Measurements from ENCODE around the gene ALDOC. TPM values are rescaled to one million over a fixed set of nuclear protein-coding genes. Genes with fewer than 3 reads are reported as not detected.

ALDOC gene
- total and polyA plus RNA-seq, 10 of the 15 experiments (the other 5 are each of a cell fraction or from before 2014, with no cell fraction given) = 16.0 to 268 (median 78.2) TPM

DNA sequence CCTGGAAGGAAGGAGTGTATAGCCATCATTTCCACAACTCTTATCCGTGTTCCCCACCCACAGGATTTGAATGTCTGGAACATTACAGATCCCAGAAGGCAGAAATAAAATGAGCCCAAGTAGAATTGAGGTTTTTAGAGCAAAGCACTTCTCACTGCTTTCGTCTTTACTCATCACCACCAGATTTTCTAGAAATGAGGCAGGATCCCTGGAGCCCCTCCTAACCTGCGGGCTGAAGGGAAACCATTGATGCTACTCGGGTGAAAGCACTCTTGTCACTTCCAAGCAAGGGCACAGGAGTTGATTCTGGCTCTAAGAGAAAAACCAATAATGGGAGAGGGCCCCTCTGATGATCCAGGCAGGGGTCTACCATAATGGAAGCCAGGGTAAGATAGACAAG, 2.8 kb upstream of the ALDOC start (continued):
- TF ChIP-seq, protein P1, sequence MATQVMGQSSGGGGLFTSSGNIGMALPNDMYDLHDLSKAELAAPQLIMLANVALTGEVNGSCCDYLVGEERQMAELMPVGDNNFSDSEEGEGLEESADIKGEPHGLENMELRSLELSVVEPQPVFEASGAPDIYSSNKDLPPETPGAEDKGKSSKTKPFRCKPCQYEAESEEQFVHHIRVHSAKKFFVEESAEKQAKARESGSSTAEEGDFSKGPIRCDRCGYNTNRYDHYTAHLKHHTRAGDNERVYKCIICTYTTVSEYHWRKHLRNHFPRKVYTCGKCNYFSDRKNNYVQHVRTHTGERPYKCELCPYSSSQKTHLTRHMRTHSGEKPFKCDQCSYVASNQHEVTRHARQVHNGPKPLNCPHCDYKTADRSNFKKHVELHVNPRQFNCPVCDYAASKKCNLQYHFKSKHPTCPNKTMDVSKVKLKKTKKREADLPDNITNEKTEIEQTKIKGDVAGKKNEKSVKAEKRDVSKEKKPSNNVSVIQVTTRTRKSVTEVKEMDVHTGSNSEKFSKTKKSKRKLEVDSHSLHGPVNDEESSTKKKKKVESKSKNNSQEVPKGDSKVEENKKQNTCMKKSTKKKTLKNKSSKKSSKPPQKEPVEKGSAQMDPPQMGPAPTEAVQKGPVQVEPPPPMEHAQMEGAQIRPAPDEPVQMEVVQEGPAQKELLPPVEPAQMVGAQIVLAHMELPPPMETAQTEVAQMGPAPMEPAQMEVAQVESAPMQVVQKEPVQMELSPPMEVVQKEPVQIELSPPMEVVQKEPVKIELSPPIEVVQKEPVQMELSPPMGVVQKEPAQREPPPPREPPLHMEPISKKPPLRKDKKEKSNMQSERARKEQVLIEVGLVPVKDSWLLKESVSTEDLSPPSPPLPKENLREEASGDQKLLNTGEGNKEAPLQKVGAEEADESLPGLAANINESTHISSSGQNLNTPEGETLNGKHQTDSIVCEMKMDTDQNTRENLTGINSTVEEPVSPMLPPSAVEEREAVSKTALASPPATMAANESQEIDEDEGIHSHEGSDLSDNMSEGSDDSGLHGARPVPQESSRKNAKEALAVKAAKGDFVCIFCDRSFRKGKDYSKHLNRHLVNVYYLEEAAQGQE (IDR thresholded peaks at IDR 0.05; ENCODE audit: low read depth, low read length) = no peak
- TF ChIP-seq FOS (IDR thresholded peaks at IDR 0.05; ENCODE audit: borderline replicate concordance, extremely low read depth, insufficient read length) (no peak), ZBED1 (IDR thresholded peaks at IDR 0.05; ENCODE audit: borderline replicate concordance) (no peak), HDAC2 (IDR thresholded peaks at IDR 0.05) (no peak), RUNX3 (IDR thresholded peaks at IDR 0.05; ENCODE audit: low read length) (peak; percentile 94), CBX5 (IDR thresholded peaks at IDR 0.05; ENCODE audit: low read depth) (no peak), CHD1 (IDR thresholded peaks at IDR 0.05; ENCODE audit: low read depth, low read length) (no peak), ETV6 (conservative IDR thresholded peaks at IDR 0.05 in 1 of 2, IDR thresholded peaks at IDR 0.05 in 1 of 2; ENCODE audit: borderline replicate concordance in 1 of 2, low read depth in 1 of 2) (0 out of 4 replicates have a peak, but pooled peaks of 1 of the 2 experiments have one; percentile 42)
- TF ChIP-seq, protein P2, sequence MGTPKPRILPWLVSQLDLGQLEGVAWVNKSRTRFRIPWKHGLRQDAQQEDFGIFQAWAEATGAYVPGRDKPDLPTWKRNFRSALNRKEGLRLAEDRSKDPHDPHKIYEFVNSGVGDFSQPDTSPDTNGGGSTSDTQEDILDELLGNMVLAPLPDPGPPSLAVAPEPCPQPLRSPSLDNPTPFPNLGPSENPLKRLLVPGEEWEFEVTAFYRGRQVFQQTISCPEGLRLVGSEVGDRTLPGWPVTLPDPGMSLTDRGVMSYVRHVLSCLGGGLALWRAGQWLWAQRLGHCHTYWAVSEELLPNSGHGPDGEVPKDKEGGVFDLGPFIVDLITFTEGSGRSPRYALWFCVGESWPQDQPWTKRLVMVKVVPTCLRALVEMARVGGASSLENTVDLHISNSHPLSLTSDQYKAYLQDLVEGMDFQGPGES (IDR thresholded peaks at IDR 0.05) = no peak
- TF ChIP-seq, protein P3, sequence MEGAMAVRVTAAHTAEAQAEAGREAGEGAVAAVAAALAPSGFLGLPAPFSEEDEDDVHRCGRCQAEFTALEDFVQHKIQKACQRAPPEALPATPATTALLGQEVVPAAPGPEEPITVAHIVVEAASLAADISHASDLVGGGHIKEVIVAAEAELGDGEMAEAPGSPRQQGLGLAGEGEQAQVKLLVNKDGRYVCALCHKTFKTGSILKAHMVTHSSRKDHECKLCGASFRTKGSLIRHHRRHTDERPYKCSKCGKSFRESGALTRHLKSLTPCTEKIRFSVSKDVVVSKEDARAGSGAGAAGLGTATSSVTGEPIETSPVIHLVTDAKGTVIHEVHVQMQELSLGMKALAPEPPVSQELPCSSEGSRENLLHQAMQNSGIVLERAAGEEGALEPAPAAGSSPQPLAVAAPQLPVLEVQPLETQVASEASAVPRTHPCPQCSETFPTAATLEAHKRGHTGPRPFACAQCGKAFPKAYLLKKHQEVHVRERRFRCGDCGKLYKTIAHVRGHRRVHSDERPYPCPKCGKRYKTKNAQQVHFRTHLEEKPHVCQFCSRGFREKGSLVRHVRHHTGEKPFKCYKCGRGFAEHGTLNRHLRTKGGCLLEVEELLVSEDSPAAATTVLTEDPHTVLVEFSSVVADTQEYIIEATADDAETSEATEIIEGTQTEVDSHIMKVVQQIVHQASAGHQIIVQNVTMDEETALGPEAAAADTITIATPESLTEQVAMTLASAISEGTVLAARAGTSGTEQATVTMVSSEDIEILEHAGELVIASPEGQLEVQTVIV (IDR thresholded peaks at IDR 0.05; ENCODE audit: borderline replicate concordance, partially characterized antibody) = no peak
- TF ChIP-seq, protein P4, sequence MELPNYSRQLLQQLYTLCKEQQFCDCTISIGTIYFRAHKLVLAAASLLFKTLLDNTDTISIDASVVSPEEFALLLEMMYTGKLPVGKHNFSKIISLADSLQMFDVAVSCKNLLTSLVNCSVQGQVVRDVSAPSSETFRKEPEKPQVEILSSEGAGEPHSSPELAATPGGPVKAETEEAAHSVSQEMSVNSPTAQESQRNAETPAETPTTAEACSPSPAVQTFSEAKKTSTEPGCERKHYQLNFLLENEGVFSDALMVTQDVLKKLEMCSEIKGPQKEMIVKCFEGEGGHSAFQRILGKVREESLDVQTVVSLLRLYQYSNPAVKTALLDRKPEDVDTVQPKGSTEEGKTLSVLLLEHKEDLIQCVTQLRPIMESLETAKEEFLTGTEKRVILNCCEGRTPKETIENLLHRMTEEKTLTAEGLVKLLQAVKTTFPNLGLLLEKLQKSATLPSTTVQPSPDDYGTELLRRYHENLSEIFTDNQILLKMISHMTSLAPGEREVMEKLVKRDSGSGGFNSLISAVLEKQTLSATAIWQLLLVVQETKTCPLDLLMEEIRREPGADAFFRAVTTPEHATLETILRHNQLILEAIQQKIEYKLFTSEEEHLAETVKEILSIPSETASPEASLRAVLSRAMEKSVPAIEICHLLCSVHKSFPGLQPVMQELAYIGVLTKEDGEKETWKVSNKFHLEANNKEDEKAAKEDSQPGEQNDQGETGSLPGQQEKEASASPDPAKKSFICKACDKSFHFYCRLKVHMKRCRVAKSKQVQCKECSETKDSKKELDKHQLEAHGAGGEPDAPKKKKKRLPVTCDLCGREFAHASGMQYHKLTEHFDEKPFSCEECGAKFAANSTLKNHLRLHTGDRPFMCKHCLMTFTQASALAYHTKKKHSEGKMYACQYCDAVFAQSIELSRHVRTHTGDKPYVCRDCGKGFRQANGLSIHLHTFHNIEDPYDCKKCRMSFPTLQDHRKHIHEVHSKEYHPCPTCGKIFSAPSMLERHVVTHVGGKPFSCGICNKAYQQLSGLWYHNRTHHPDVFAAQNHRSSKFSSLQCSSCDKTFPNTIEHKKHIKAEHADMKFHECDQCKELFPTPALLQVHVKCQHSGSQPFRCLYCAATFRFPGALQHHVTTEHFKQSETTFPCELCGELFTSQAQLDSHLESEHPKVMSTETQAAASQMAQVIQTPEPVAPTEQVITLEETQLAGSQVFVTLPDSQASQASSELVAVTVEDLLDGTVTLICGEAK (IDR thresholded peaks at IDR 0.05; ENCODE audit: borderline replicate concordance) = no peak
- TF ChIP-seq, protein P5, sequence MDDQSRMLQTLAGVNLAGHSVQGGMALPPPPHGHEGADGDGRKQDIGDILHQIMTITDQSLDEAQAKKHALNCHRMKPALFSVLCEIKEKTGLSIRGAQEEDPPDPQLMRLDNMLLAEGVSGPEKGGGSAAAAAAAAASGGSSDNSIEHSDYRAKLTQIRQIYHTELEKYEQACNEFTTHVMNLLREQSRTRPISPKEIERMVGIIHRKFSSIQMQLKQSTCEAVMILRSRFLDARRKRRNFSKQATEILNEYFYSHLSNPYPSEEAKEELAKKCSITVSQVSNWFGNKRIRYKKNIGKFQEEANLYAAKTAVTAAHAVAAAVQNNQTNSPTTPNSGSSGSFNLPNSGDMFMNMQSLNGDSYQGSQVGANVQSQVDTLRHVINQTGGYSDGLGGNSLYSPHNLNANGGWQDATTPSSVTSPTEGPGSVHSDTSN (IDR thresholded peaks at IDR 0.05; ENCODE audit: insufficient replicate concordance, low read depth, low read length) = no peak
- TF ChIP-seq, protein P6, sequence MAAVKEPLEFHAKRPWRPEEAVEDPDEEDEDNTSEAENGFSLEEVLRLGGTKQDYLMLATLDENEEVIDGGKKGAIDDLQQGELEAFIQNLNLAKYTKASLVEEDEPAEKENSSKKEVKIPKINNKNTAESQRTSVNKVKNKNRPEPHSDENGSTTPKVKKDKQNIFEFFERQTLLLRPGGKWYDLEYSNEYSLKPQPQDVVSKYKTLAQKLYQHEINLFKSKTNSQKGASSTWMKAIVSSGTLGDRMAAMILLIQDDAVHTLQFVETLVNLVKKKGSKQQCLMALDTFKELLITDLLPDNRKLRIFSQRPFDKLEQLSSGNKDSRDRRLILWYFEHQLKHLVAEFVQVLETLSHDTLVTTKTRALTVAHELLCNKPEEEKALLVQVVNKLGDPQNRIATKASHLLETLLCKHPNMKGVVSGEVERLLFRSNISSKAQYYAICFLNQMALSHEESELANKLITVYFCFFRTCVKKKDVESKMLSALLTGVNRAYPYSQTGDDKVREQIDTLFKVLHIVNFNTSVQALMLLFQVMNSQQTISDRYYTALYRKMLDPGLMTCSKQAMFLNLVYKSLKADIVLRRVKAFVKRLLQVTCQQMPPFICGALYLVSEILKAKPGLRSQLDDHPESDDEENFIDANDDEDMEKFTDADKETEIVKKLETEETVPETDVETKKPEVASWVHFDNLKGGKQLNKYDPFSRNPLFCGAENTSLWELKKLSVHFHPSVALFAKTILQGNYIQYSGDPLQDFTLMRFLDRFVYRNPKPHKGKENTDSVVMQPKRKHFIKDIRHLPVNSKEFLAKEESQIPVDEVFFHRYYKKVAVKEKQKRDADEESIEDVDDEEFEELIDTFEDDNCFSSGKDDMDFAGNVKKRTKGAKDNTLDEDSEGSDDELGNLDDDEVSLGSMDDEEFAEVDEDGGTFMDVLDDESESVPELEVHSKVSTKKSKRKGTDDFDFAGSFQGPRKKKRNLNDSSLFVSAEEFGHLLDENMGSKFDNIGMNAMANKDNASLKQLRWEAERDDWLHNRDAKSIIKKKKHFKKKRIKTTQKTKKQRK (IDR thresholded peaks at IDR 0.05; ENCODE audit: low read depth, low read length) = no peak
